HCT116 (cell line): ENCODE results near the gene NT5E. TPM values are rescaled to one million over a fixed set of nuclear protein-coding genes. Genes with fewer than 3 reads are reported as not detected.

Experiments
- ATAC-seq: fragments of 200-7000 bp; cut with Tn5 transposase; 2 replicates; pipeline ENCODE4 v1.9.1; 2020; ENCODE audit warnings: mild to moderate bottlenecking, moderate library complexity
- BruUV-seq: library from RNA; stranded (reverse); fragments of 400-500 nt; replicated peaks from 2 replicates; lab custom pipeline; 2021; lab: Mats Ljungman, UMichigan
- CTCF ChIA-PET: fragments of 300-600 bp; sonication (Branson Sonifier 250); formaldehyde crosslinking; loops from one replicate; lab custom pipeline; 2021; ENCODE audit warnings: antibody characterized with exemption; lab: Charles Lee
- POLR2A ChIA-PET: fragments of 300-600, 350-600 bp; sonication (Branson Sonifier 250); formaldehyde crosslinking; loops from one replicate; lab custom pipeline; 2021; ENCODE audit warnings: antibody characterized with exemption; lab: Charles Lee
- RAD21 ChIA-PET, 2 experiments: fragments of 300-600 bp; sonication (Branson Sonifier 250); formaldehyde crosslinking; loops; one replicate each; lab custom pipeline; 2023; ENCODE audit warnings: low total read pairs in 2 of 2; ENCODE audit not compliant: uncharacterized antibody in 2 of 2, unreplicated experiment in 2 of 2, low non-redundant PET in 1 of 2; lab: Charles Lee
- DNase-seq: peaks from one replicate; pipeline ENCODE4 v3.0.0-alpha.2; 2010; ENCODE audit warnings: low read depth, low spot score
- H2AFZ ChIP-seq: fragments of 200-600 bp; shearing (Covaris generic), sonication (generic); 2 replicates; pipeline ENCODE4 v1.6.1; 2017; ENCODE audit warnings: low read depth, mixed run types, mixed read lengths, antibody characterized with exemption, low read length; ENCODE audit not compliant: poor library complexity, severe bottlenecking
- H3K27ac ChIP-seq: 2 replicates; pipeline ENCODE4 v1.5.1; 2012; ENCODE audit warnings: low read depth, low read length
- H3K27me3 ChIP-seq: fragments of 200-600 bp; sonication (generic); 2 replicates; pipeline ENCODE4 v1.6.1; 2016; ENCODE audit warnings: mixed run types, low read length, mixed read lengths; ENCODE audit not compliant: insufficient read depth
- H3K36me3 ChIP-seq, 2 experiments: fragments of 200-500 bp in 1 of 2; fragments of 200-600 bp in 1 of 2; sonication (Bioruptor generic) in 1 of 2; sonication (generic) in 1 of 2; 2 replicates each; pipeline versions ENCODE4 v1.5.1 to v1.6.1; 2014 to 2016; ENCODE audit warnings: low read length in 2 of 2, inconsistent platforms in 1 of 2, mixed read lengths in 1 of 2, mixed run types in 1 of 2; ENCODE audit not compliant: insufficient read depth in 2 of 2, control insufficient read depth in 1 of 2
- H3K4me1 ChIP-seq, 2 experiments: fragments of 200-600 bp in 1 of 2; sonication (generic) in 1 of 2; 2 replicates each; pipeline versions ENCODE4 v1.5.1 to v1.6.1; 2012 to 2017; ENCODE audit warnings: low read length in 2 of 2, inconsistent platforms in 1 of 2, mild to moderate bottlenecking in 1 of 2, mixed read lengths in 1 of 2, mixed run types in 1 of 2, moderate library complexity in 1 of 2; ENCODE audit not compliant: insufficient read depth in 2 of 2, control insufficient read depth in 1 of 2
- H3K4me2 ChIP-seq: fragments of 200-600 bp; sonication (generic); 2 replicates; pipeline ENCODE4 v1.6.1; 2017; ENCODE audit warnings: mixed run types, low read length, mixed read lengths
- H3K4me3 ChIP-seq, 2 experiments: fragments of 200-600 bp in 1 of 2; sonication (generic) in 1 of 2; replicated peaks in 1 of 2; 2 replicates each; pipeline ENCODE4 v1.5.1; 2011 to 2016; ENCODE audit warnings: low read length in 2 of 2, control low read depth in 1 of 2, low read depth in 1 of 2, mild to moderate bottlenecking in 1 of 2, mixed read lengths in 1 of 2, mixed run types in 1 of 2
- H3K79me2 ChIP-seq: fragments of 200-600 bp; sonication (generic); 2 replicates; pipeline ENCODE4 v1.6.1; 2017; ENCODE audit warnings: mild to moderate bottlenecking, mixed run types, low read length, moderate library complexity, mixed read lengths; ENCODE audit not compliant: insufficient read depth
- H3K9ac ChIP-seq: fragments of 200-600 bp; sonication (generic); 2 replicates; pipeline ENCODE4 v1.6.1; 2016; ENCODE audit warnings: low read length, mixed read lengths
- H3K9me2 ChIP-seq: fragments of 200-600 bp; sonication (generic), shearing (Covaris generic); 2 replicates; pipeline ENCODE4 v1.6.1; 2017; ENCODE audit warnings: mixed run types, mild to moderate bottlenecking, moderate library complexity; ENCODE audit not compliant: insufficient read depth
- H3K9me3 ChIP-seq, 2 experiments: fragments of 200-500 bp in 1 of 2; fragments of 200-600 bp in 1 of 2; sonication (Bioruptor generic) in 1 of 2; sonication (generic) in 1 of 2; 2 replicates each; pipeline ENCODE4 v1.6.1; 2014 to 2017; ENCODE audit warnings: low read length in 2 of 2, mixed read lengths in 2 of 2, inconsistent platforms in 1 of 2, low read depth in 1 of 2, mild to moderate bottlenecking in 1 of 2, mixed run types in 1 of 2, moderate library complexity in 1 of 2; ENCODE audit not compliant: control insufficient read depth in 1 of 2, insufficient read depth in 1 of 2
- H4K20me1 ChIP-seq: fragments of 200-600 bp; sonication (generic), shearing (Covaris generic); 2 replicates; pipeline ENCODE4 v1.6.1; 2017; ENCODE audit warnings: mixed run types, mild to moderate bottlenecking, moderate library complexity; ENCODE audit not compliant: insufficient read depth
- ATF3 ChIP-seq: IDR thresholded peaks from 2 replicates; pipeline ENCODE4 v1.6.1; 2012
- CBX3 ChIP-seq: IDR thresholded peaks from 2 replicates; pipeline ENCODE4 v1.6.1; 2012; ENCODE audit warnings: low read depth
- CEBPB ChIP-seq: IDR thresholded peaks from 2 replicates; pipeline ENCODE4 v1.6.1; 2012; ENCODE audit warnings: low read depth
- ELF1 ChIP-seq: IDR thresholded peaks from 2 replicates; pipeline ENCODE4 v1.6.1; 2012; ENCODE audit warnings: low read depth, borderline replicate concordance
- EZH2 ChIP-seq: fragments of 200-600 bp; sonication (generic); IDR thresholded peaks from 2 replicates; pipeline ENCODE4 v1.6.1; 2017; ENCODE audit warnings: antibody characterized with exemption, mixed run types
- EZH2phosphoT487 ChIP-seq: fragments of 200-600 bp; IDR thresholded peaks from 2 replicates; pipeline ENCODE4 v1.6.1; 2018; ENCODE audit warnings: antibody characterized with exemption, borderline replicate concordance
- JUND ChIP-seq: IDR thresholded peaks from 2 replicates; pipeline ENCODE4 v1.6.1; 2012
- POLR2AphosphoS5 ChIP-seq: IDR thresholded peaks from 2 replicates; pipeline ENCODE4 v1.6.1; 2011; ENCODE audit warnings: mild to moderate bottlenecking, low read depth, low read length, moderate library complexity
- RAD21 ChIP-seq: IDR thresholded peaks from 2 replicates; pipeline ENCODE4 v1.6.1; 2012; ENCODE audit warnings: low read depth, mild to moderate bottlenecking
- SIN3A ChIP-seq: IDR thresholded peaks from 2 replicates; pipeline ENCODE4 v1.6.1; 2012; ENCODE audit warnings: low read depth
- SP1 ChIP-seq: IDR thresholded peaks from 2 replicates; pipeline ENCODE4 v1.6.1; 2012; ENCODE audit warnings: low read depth
- SRF ChIP-seq: IDR thresholded peaks from 2 replicates; pipeline ENCODE4 v1.6.1; 2012; ENCODE audit warnings: low read depth
- TCF7L2 ChIP-seq: IDR thresholded peaks from 2 replicates; pipeline ENCODE4 v1.7.0; 2011; ENCODE audit warnings: borderline replicate concordance, inconsistent platforms; ENCODE audit not compliant: insufficient read depth, insufficient read length; ENCODE audit errors: extremely low read depth
- YY1 ChIP-seq: IDR thresholded peaks from 2 replicates; pipeline ENCODE4 v1.6.1; 2011; ENCODE audit warnings: low read length, low read depth, moderate library complexity, mild to moderate bottlenecking; ENCODE audit not compliant: insufficient replicate concordance; ENCODE audit errors: extremely low read depth
- ZFX ChIP-seq: fragments of 450-650 bp; IDR thresholded peaks from 2 replicates; pipeline ENCODE4 v1.6.1; 2017
- ZNF274 ChIP-seq: fragments of 200-500 bp; sonication (Bioruptor generic); IDR thresholded peaks from 2 replicates; pipeline ENCODE4 v1.6.1; 2014; ENCODE audit warnings: mild to moderate bottlenecking, low read depth, low read length, inconsistent platforms
- intact Hi-C: fragments of 100-400 bp; cut with micrococcal nuclease; formaldehyde crosslinking; loops from 2 replicates; pipeline ENCODE4 v1.10.0; 2022
- total RNA-seq: library from RNA; stranded (reverse); gene quantifications from one replicate; pipeline ENCODE4 v1.2.1, GENCODE V29; 2021; ENCODE audit not compliant: unreplicated experiment
- TF ChIP-seq, protein P1 (sequence below): IDR thresholded peaks from 2 replicates; pipeline ENCODE4 v1.6.1; 2012; ENCODE audit warnings: low read depth
- TF ChIP-seq, protein P2 (sequence below): IDR thresholded peaks from 2 replicates; pipeline ENCODE4 v1.6.1; 2011; ENCODE audit warnings: mild to moderate bottlenecking, low read length, moderate library complexity; ENCODE audit not compliant: insufficient replicate concordance; ENCODE audit errors: extremely low read depth
- TF ChIP-seq, protein P3 (sequence below): IDR thresholded peaks from 2 replicates; pipeline ENCODE4 v1.6.1; 2012

The NT5E gene
- total RNA-seq, 1 experiment from 2014 or later = 68.2 TPM

GRCh38 chr6:85490516-85491248 lies 40.8 kb downstream of the NT5E start:
- Histone ChIP-seq H3K9me3 (no peaks in the 10 kb centered on the region), H4K20me1 (no peaks in the 10 kb centered on the region), H3K27me3 (no peaks in the 10 kb centered on the region), H3K36me3 (peaks cover 0 to 21% of the 10 kb centered on the region in 2 experiments; a peak in 2 of 4 replicates), H2AFZ (no peak overlapping the region), H3K4me1 (peaks cover 32 to 44% of the 10 kb centered on the region in 2 experiments), H3K9ac (no peak overlapping the region), H3K4me3 (peak overlapping the region in 1 of 2 experiments; percentile 11; a peak in 1 of 4 replicates), H3K27ac (peak overlapping the region; percentile 57), H3K79me2 (no peaks in the 10 kb centered on the region), H3K9me2 (no peaks in the 10 kb centered on the region), H3K4me2 (peak overlapping the region; percentile 57)
- ChIA-PET POLR2A (interaction anchor here (1.2 kb wide), 1 partner anchor 27 kb away, joined by 9 read pairs; no protein-coding TSS in a partner anchor), CTCF (interaction anchor here (5.2 kb wide), 1 partner anchor 8 kb away, joined by 26 read pairs; no protein-coding TSS in a partner anchor), RAD21 (no interaction called here)
- ATAC-seq (peak; percentile 80), DNase-seq (peak; percentile 66)
- intact Hi-C loops = no loop called here
- BruUV-seq = no TSS peak
- TF ChIP-seq, protein P1, sequence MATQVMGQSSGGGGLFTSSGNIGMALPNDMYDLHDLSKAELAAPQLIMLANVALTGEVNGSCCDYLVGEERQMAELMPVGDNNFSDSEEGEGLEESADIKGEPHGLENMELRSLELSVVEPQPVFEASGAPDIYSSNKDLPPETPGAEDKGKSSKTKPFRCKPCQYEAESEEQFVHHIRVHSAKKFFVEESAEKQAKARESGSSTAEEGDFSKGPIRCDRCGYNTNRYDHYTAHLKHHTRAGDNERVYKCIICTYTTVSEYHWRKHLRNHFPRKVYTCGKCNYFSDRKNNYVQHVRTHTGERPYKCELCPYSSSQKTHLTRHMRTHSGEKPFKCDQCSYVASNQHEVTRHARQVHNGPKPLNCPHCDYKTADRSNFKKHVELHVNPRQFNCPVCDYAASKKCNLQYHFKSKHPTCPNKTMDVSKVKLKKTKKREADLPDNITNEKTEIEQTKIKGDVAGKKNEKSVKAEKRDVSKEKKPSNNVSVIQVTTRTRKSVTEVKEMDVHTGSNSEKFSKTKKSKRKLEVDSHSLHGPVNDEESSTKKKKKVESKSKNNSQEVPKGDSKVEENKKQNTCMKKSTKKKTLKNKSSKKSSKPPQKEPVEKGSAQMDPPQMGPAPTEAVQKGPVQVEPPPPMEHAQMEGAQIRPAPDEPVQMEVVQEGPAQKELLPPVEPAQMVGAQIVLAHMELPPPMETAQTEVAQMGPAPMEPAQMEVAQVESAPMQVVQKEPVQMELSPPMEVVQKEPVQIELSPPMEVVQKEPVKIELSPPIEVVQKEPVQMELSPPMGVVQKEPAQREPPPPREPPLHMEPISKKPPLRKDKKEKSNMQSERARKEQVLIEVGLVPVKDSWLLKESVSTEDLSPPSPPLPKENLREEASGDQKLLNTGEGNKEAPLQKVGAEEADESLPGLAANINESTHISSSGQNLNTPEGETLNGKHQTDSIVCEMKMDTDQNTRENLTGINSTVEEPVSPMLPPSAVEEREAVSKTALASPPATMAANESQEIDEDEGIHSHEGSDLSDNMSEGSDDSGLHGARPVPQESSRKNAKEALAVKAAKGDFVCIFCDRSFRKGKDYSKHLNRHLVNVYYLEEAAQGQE = no peak
- peak; percentile 66 for TF ChIP-seq CBX3
- TF ChIP-seq EZH2 = no peak
- peak; percentile 31; the same call in 1 of the 2 replicates for TF ChIP-seq POLR2AphosphoS5
- no peak for TF ChIP-seq ZFX
- 0 out of 2 replicates have a peak, but pooled peaks have one; percentile 19 for TF ChIP-seq CEBPB
- no peak for TF ChIP-seq ZNF274
- peak; percentile 81 for TF ChIP-seq SP1
- TF ChIP-seq SIN3A = no peak
- TF ChIP-seq TCF7L2 = no peak
- TF ChIP-seq SRF = peak; percentile 25; the same call in 1 of the 2 replicates
- no peak for TF ChIP-seq RAD21
- TF ChIP-seq, protein P2, sequence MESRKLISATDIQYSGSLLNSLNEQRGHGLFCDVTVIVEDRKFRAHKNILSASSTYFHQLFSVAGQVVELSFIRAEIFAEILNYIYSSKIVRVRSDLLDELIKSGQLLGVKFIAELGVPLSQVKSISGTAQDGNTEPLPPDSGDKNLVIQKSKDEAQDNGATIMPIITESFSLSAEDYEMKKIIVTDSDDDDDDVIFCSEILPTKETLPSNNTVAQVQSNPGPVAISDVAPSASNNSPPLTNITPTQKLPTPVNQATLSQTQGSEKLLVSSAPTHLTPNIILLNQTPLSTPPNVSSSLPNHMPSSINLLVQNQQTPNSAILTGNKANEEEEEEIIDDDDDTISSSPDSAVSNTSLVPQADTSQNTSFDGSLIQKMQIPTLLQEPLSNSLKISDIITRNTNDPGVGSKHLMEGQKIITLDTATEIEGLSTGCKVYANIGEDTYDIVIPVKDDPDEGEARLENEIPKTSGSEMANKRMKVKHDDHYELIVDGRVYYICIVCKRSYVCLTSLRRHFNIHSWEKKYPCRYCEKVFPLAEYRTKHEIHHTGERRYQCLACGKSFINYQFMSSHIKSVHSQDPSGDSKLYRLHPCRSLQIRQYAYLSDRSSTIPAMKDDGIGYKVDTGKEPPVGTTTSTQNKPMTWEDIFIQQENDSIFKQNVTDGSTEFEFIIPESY = peak; percentile 28
- TF ChIP-seq YY1 = no peak
- no peak for TF ChIP-seq ATF3
- TF ChIP-seq EZH2phosphoT487 = no peak
- TF ChIP-seq ELF1 = no peak
- peak; percentile 64; the same call in 1 of the 2 replicates for TF ChIP-seq JUND
- TF ChIP-seq, protein P3, sequence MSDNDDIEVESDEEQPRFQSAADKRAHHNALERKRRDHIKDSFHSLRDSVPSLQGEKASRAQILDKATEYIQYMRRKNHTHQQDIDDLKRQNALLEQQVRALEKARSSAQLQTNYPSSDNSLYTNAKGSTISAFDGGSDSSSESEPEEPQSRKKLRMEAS = peak; percentile 52
